Measurements from ENCODE around the gene LYPD6B.

LYPD6B gene

GRCh38 chr2:149015501-149015900 lies 23.0 kb upstream of the LYPD6B start:
- DNase-seq = no peak

- no peak for DNase-seq
Observed at GRCh38 chr2:149015926-149016563, 22.5 kb upstream of the LYPD6B start.

GRCh38 chr2:149017116-149017985 lies 21.1 kb upstream of the LYPD6B start:
- peak; percentile 60 for DNase-seq

- no peak for DNase-seq
Observed at GRCh38 chr2:149018981-149019380, 19.5 kb upstream of the LYPD6B start.

GRCh38 chr2:149019768-149020167 lies 18.7 kb upstream of the LYPD6B start:
- DNase-seq = no peak

- DNase-seq = no peak
Observed at GRCh38 chr2:149020432-149020851, 18.1 kb upstream of the LYPD6B start.

GRCh38 chr2:149021271-149021719 lies 17.2 kb upstream of the LYPD6B start:
- no peak for DNase-seq

- DNase-seq = no peak
Observed at GRCh38 chr2:149021761-149022160, 16.7 kb upstream of the LYPD6B start.

GRCh38 chr2:149023091-149023490 lies 15.4 kb upstream of the LYPD6B start:
- no peak for DNase-seq

- DNase-seq = no peak
Observed at GRCh38 chr2:149027590-149028250, 10.8 kb upstream of the LYPD6B start.

- DNase-seq = no peak
Observed at GRCh38 chr2:149028377-149028776, 10.1 kb upstream of the LYPD6B start.

- no peak for DNase-seq
Observed at GRCh38 chr2:149028891-149029290, 9.6 kb upstream of the LYPD6B start.

- DNase-seq = no peak
Observed at GRCh38 chr2:149029307-149029965, 9.1 kb upstream of the LYPD6B start.

GRCh38 chr2:149031396-149031795 lies 7.1 kb upstream of the LYPD6B start:
- no peak for DNase-seq

- no peak for DNase-seq
Observed at GRCh38 chr2:149033716-149034115, 4.8 kb upstream of the LYPD6B start.

- no peak for DNase-seq
Observed at GRCh38 chr2:149034406-149034805, 4.1 kb upstream of the LYPD6B start.

- no peak for DNase-seq
Observed at GRCh38 chr2:149036507-149037293, 1.8 kb upstream of the LYPD6B start.

GRCh38 chr2:149037851-149038250 lies 648 bp upstream of the LYPD6B start:
- DNase-seq = peak; percentile 70

GRCh38 chr2:149039213-149039724 lies 770 bp downstream of the LYPD6B start:
- DNase-seq = peak; percentile 24

- peak; percentile 34 for DNase-seq
Observed at GRCh38 chr2:149040451-149040850, 2.0 kb downstream of the LYPD6B start.

- no peak for DNase-seq
Observed at GRCh38 chr2:149041482-149041881, 3.0 kb downstream of the LYPD6B start.

GRCh38 chr2:149042881-149043280 lies 4.4 kb downstream of the LYPD6B start:
- DNase-seq = no peak

All from 8988T (cell line).